ENCODE data around the gene ABAT.
"Not testable (repeated sequence)": the region's sequence is repeated elsewhere in the genome, so short reads cannot be mapped to it uniquely, and the experiment has no call there.

Gene ABAT

DNA sequence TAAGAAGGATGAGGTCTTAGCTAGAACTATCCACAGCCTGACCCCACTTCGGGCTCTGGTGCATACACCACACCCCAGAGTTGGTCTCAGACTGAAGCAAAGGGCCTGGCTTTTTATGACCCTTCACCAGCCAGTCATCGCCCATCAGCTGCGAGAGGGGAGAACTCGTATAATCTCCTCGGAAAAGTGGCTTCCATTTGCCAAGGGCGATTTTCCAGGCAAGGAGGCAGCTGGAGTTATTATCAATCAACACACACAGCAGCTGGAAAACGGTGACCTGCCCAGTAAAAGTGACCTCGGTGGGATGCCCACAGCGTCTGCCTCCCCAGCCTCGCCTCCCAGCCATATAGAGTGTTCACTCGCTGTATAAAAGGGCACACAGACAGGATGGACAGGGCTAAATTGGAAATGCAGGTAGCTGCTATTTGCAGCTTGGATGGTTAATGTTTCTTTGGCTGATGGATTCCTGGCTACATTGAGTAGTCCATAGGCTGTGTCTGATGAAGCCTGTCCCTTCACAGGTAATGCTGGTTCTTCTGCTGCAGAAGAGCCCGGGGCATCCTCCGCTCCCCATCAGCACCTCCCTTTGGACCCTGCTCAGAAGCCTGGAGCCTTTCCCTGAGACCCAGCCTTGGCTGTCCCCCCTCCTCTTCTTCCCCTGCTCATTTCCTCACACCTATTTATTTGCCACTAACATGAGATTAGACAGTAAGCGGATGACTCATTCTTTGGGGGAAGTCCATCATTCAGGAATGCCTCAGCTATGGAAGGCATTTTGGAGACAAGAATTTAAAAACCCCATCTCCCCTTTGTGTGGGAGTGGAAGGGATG, 77.3 kb downstream of the ABAT start:
- DNase-seq = no peak

DNA sequence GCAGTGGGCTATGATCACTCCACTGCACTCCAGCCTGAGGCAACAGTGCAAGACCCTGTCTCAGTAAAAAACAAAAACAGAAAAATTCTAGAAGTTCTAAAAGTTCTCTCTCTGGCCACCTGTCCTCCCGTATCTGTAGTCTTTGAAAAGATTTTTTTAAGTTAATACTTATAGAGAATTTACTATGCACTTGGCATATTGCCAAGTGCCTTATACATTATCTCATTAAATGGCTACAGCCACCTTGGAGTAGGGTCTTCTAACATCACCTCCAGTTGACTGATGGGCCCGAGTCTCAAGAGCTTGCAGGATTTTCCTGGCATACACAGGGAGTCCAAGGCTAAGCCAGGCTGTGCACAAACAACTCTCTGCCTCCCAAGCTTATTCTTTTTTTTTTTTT, 78.3 kb downstream of the ABAT start:
- no peak for DNase-seq

DNA sequence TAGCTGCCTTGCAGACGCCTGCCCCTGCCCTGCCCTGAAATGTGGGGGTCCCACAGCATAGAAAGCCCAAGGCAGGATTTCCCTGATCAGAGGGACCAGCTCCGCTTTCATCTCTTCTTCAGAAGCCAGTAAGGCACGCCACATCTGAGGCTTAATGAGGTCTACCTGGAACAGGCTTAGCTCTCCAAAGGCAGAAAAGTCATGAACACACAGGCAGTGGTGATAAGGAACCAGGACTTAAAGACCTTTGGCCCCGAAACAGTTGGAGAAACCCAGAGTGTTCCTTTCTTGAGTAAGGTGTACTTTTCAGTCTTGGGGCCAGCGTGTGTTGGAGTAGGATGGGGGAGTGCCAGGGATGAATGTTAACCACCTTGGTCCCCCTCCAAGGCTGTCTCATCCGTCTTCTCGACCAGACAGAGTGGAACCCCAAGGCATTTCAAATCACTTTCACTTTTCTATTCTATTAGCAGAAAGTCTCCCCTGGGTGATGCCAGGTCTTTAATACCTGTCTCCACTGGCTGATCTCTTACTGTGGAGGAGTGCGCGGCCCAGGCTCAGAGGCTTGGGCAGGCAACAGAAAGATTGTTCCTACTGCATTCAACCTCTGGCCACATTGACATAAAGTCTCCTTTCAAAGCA, 79.1 kb downstream of the ABAT start:
- no peak for DNase-seq

DNA sequence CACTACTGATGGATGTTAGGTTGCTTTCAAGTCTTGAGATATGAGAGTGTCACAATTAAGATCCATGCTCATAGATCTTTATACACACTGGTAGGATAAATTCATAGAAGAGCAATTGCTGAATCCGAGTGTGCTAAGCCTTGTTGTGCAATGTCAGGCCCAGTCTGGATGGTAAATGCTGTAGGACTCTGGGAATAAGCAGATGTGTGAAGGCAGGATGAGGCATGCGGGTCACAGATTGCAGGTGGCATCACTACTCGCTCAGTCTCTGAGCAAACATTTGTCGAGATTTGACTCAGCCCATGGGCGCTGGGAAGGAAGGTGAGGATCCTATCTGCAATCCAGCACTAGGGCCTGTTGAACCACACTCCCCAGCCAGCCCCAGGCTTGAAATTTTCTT, 82.3 kb downstream of the ABAT start:
- DNase-seq = no peak

DNA sequence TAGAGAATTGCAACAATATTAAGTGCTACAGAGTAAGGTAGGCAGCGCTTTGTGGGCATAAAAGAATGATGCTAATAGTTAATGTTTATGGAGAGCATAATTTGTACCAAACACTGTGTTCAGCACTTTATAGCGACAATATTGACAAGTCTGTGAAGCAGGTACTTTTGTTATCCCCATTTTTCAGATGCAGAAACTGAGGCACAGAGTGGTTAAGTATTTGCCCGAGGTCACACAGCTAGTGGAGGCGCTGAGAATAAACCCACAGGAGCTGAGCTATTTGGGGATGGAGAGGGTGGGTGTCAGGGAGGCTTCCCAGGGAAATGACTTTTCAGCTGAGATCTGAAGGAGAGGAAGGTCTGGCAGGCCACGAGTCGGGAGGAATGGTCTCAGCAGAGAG, 83.6 kb downstream of the ABAT start:
- no peak for DNase-seq

DNA sequence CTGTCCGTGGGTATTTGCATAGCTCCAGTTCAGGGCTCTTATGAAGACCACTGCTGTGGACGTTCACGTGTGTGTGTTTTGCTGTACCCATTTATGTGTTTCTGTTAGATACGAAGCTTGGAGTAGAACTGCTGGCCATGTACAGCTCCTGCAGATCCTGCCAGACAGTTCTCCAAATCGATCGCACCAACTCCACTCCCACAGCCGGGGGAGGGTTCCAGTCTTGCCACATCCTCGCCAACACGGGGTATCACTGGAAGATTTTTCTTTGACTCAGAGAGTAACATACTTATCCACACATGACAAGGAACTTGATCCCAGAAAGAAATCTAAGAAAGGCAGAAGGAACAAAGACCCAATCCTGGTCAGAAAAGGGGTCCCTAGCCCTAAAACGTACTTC, 85.6 kb downstream of the ABAT start:
- DNase-seq = no peak

DNA sequence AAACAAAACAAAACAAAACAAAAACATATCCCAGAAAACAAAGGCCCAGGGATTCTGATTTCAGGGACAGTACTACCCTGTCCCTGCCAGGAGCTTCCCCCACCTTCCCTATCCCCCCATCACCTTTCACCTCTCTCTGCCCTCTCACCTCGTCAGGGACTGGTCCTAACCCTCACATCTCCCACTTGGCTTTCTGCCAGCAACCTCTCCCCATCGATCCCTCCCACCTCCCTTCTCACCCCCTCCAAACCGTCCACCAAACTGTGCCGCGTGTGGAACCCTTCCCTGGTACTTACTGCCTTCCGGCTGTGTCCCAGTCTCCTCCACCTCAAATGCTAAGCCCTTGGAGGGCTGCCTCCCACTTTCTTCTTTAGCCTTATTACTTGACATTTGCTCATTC, 86.7 kb downstream of the ABAT start:
- DNase-seq = no peak

DNA sequence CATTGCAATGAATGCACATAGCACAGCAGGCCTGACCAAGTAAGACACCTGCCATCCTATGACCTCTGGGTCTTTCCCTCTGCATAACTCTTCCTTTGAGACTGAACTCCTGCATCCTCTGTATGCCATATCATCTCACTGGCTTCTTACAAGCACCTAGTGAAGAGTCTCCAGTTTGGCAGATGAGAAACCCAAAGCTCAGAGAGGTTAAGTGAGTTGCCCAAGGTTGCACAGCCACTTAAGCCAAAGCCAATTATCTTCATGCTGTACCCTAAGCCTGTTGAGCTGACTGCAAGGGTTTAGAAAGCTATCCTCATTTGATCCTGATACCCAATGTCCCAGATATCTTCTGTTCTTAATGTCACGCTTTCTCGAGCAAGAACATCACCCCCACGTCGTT, 87.8 kb downstream of the ABAT start:
- DNase-seq = no peak

DNA sequence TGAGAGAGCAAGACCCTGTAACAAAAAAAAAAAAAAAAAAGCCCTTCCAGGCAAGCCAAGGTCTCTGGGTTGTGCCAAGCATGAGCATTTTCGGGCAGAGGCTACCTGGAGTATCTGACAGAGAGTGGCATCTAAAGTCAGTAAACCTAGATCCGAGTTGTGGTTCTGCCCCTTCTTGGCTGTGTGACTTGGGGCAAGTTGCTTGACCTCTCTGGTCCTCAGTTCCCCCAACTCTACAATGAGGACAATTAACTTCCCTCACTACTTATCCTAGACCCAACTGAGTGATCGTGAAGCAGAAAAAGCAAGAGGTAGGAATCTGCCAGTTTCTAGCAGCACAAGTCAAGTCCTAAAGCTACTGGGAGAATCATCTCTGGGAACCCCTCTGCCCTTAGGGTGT, 88.7 kb downstream of the ABAT start:
- no peak for DNase-seq

DNA sequence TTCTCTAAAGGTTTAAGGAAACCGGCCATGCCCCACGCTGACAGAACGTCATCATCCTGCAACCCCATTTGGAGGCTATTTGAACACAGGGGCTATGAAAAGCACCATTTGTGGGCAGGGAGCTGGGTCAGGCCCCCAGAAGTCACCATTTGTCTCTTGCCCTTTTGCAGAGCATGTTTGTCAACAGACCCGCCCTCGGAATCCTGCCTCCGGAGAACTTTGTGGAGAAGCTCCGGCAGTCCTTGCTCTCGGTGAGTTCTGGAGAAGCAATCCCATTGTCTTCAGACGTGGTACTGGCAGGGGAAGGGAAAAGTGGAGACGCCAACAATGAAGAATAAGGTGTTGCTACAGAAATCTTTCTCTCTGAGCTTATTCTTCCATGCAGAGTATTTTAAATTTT, 89.5 kb downstream of the ABAT start:
- DNase-seq = no peak

DNA sequence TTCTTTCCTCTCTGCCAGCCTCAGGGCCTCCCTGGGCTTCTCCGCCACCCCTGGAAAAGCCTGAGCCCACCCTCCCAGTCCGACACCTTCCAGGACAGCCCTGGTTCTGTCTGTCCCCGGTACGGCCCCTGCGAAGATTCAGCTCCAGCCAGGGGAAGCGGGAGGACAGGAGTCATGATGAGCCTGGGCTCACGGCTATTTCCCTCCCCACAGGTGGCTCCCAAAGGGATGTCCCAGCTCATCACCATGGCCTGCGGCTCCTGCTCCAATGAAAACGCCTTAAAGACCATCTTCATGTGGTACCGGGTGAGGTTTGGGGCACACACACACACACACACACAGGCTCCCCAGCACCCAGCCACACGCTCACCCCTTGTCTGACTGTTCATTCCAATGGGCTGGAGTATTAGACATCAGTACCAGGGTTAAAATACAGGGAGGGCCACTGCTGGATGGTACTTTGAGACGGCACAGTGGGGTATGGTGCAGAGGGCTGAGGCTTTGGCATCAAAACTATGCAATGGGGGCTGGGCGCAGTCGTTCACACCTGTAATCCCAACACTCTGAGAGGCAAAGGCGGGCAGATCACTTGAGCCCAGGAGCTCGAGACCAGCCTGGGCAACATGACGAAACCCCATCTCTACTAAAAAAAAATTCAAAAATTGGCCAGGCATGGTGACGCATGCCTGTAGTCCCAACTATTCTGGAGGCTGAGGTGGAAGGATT, 90.3 kb downstream of the ABAT start:
- DNase-seq = no peak

DNA sequence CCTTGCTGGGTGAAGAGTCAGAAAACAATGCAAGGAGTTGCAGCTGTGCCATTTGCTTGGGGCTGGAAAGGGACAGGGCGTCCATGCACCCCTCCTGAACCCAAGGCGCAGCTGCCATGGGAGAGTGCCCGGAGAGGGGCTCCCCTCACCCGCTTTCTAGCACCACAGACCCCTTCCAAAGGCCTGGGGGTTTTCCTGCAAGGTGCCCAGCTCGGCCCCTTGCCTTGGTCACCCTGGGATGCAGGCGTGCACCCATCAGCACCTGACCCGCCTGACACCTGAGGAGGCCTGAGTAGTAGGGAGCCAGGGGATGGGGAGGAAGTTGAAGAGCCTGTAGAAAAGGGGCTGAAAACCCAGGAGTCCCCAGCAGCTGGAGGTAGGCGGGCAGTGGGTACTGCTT, 92.8 kb downstream of the ABAT start:
- no peak for DNase-seq

DNA sequence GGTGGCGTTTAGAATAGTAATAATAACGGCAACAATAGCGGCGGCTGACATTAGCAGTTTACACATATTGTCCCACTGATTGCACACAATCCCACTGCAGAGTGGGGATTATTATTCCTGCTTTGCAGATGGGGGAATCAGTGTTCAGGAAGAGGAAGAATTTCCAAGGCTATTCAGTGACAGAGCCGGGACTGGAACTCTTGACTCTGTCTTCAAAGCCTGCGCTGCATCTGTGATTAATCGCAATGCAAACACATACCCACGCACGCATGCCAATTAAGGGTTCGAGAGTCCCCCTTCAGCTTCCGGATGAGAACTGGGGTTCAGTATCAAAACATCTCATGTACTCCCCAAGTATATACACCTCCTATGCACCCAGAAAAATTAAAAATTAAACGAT, 93.9 kb downstream of the ABAT start:
- no peak for DNase-seq

DNA sequence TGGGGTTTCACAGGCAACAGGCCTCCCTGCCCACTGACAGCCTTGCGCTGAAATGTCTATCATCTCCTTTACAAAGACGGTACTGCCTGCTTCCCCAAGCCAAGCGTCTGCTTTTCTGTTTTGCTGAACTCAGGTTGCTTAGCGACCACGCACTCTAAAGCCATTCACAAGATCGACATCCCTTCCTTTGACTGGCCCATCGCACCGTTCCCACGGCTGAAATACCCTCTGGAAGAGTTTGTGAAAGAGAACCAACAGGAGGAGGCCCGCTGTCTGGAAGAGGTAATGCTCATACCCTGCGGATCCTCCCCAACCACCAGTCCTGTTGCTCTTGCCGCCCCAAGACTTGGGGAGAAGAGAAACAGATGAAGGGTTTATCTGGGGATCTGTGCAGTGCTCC, 94.3 kb downstream of the ABAT start:
- no peak for DNase-seq

DNA sequence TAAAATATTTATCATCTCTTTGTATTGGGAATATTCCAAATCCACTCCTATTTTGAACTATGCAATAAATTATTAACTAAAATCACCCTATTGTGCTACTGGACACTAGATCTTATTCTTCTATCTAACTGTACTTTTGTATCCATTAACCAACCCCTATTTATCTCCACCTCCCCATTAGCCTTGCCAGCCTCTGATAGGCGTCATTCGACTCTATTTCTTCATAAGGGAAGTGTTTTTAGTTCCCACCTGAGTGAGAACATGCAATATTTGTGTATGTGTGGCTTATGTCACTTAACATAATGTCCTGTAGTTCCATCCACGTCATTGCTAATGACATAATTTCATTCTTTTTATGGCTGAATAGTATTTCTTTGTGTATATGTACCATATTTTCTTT, 99.1 kb downstream of the ABAT start:
- DNase-seq = no peak

DNA sequence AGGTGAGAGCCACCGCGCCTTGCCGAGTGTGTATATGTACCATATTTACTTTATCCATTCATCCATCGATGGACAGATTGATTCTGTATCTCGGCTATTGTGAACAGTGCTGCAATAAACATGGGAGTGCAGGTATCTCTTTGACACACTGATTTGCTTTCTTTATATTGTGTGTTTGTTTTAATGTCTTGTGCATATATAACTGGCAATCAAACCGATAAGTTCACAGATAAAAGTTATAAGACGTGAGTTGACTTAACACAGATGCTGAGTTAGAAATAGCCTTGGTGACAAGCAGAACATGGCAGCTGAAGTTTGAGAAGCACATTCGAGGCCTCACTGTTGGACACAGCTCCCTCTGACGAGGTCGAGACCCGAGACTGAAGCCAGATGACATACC, 99.8 kb downstream of the ABAT start:
- no peak for DNase-seq

DNA sequence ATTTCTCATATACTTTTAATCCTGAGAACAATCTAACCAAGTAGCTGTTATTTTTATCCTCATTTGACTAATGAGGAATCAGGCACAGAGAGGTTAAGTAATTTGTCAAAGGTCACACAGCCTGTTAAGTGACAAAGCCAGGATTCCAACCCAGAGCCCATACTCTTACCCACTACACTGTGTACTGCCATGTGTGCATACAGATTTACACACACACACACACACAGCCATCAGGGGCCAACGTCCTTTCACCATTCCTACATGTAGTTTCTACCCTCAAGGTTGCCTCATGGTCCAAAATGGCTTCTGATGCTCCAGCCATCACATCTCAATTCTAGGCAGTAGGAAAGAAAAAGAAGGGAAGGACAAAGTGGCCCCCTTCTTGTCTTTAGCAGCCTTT, 100.9 kb downstream of the ABAT start:
- DNase-seq = no peak

DNA sequence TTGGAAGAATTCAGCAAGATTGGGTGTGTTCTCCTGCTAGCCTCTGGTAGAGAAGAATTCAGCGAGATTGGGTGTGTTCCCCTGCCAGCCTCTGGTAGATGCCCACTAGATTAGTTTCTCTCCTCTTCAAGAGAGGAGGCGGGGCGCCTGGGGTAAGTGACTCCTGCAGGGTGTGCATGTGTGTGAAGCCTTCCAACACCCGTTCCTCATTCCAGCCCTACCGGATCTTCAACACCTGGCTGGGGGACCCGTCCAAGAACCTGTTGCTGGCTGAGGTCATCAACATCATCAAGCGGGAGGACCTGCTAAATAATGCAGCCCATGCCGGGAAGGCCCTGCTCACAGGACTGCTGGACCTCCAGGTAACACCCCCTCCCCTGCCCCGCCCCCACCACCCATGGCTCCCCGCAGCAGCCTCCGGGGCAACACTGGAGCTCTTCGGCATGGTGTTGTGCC, 101.7 kb downstream of the ABAT start:
- DNase-seq = no peak

DNA sequence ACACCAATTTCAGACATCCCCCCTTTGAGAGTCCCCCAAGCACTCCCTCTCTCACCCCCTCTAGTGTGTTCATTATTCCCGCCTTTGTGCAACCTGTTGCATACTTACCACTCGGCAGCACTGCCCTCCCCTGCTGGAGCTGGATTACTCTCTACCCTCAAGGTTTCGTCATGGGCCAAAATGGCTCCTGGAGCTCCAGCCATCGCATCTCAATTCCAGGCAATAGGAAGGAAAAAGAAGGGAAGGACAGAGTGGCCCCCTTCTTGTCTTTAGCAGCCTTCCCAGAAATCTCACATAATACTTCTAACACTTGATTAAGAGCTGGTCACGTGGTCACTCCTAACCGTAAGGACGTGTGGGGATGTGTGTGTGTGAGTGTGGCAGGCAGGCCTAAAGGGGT, 102.8 kb downstream of the ABAT start:
- DNase-seq = no peak

DNA sequence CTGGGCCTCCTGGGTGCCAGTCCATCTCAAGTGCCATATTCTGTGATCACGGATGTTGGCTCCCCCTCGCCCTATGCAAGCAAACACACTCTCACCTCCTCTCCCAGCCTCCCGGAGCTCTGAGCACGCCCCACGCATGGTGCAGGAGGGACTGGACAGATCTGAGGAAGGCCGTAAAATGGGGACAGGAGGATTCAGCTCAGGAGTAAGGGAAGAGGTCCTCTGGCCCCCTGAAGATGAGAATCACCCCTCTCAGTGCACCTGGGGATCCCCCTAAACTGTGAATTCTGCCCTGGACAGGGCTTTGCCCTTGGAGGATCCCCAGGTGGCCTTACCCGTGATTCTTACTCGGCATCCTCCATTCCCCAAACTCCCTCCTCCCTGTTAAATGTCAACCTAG, 107.4 kb downstream of the ABAT start:
- no peak for DNase-seq

DNA sequence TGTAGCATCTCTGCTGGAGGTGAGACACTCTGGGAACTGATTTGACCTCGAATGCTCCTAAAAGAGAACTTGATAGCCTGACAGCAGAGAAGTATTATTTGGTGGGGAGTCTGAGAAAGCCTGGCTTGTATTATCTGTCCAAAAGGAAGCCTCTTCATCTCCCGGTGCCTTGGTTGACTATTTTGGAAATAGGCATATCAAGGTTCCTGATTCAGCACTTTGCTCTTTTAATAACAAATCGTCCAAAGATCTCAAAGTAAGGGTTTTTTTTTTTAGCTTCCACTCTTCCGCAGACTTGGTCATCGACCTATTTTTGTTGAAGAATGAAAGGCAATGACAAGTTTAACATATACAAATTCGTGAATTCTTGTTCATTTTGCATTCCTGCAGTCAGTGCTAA, 108.3 kb downstream of the ABAT start:
- DNase-seq = no peak

DNA sequence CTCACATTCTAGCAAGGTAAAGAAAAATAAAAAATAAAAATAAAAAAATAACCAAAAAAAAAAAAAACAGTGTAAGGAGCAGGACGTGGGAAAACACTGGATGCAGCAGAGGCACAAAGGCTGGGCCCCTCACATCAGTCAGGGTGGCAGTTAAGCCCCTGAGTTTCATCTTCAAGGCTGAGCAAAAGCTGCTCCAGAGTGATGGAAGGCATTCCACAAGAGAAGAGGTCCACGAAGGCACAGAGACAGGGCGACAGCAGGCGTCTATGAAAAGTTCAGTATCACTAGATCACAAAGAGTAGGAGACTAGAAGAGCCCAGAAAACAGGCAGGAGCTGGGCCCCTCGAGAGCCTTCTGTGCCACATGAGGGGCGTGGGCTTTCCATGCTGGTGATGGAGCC, 111.0 kb downstream of the ABAT start:
- DNase-seq = no peak

DNA sequence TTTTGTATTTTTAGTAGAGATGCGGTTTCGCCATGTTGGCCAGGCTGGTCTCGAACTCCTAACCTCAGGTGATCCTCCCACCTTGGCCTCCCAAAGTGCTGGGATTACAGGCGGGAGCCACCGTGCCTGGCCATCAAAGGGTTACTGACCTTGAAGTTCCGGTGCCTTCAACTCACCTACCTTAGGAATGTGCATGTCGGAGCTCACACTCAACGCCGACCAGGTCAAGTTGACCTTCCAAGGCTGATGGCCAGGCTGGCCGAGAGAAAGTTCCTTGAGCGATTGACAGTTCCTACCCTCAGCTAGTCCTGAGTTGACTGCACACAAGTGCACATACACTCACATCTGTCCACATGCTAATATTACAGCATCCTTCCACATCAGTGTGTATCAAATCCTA, 111.9 kb downstream of the ABAT start:
- DNase-seq = not testable (repeated sequence)

DNA sequence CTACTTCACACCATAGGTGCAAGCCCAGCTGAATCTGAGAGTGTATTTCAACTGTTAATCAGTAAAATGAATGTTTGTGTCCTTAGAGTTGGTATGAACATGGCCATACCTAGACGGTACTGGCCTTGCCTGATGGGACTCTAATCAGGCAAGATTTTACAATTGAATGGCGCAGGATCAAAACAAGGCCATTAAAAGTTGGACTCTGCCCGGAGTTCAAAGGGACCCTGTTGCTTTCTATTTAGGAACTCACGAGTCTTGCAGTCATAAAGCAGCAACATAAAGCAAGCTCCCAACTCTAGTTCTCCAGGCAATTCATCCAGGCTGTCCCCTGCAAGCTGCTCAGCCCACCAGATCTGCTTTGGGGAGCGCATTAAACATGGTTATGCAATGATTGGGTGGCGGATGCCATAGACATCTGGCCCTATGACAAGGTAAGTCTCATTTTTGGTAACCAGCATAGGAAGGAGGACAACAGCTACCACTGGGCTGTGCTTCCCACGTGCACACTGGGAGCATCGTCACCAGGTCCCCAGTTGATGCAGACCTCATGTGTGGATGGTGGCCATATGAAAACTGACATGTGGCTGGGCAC, 114.3 kb downstream of the ABAT start:
- no peak for DNase-seq

All from NCI-H2081 treated with DMSO at 0.1 percent for 48 hours (cell line).